Fibroblast of lung (primary cell): ENCODE results near the gene AGT. TPM values are rescaled to one million over a fixed set of nuclear protein-coding genes. Genes with fewer than 3 reads are reported as not detected.

Source experiments
- DNase-seq, 2 donors: peaks; one replicate each; pipeline versions ENCODE4 v3.0.0 to v3.0.0-alpha.2; 2010; ENCODE audit warnings: low read depth in 2 of 2
- H2AFZ ChIP-seq: 2 replicates; pipeline ENCODE4 v1.5.1; 2012; ENCODE audit warnings: low read length, control low read depth, inconsistent platforms
- H3K27ac ChIP-seq: 2 replicates; pipeline ENCODE4 v1.5.1; 2011; ENCODE audit warnings: low read length, control low read depth; ENCODE audit not compliant: insufficient read depth
- H3K27me3 ChIP-seq: 2 replicates; pipeline ENCODE4 v1.5.1; 2011; ENCODE audit warnings: mild to moderate bottlenecking, low read length; ENCODE audit not compliant: control insufficient read depth, insufficient read depth
- H3K36me3 ChIP-seq: 2 replicates; pipeline ENCODE4 v1.5.1; 2011; ENCODE audit warnings: low read length; ENCODE audit not compliant: control insufficient read depth, insufficient read depth
- H3K4me1 ChIP-seq: 2 replicates; pipeline ENCODE4 v1.5.1; 2011; ENCODE audit warnings: low read length; ENCODE audit not compliant: control insufficient read depth, insufficient read depth; ENCODE audit errors: extremely low read depth
- H3K4me2 ChIP-seq: 2 replicates; pipeline ENCODE4 v1.5.1; 2011; ENCODE audit warnings: low read length, control low read depth; ENCODE audit not compliant: insufficient read depth; ENCODE audit errors: extremely low read depth
- H3K4me3 ChIP-seq, 4 experiments: fragments of 200-600 bp in 1 of 4; sonication (generic) in 1 of 4; replicated peaks in 1 of 4; 2 replicates each; pipeline ENCODE4 v1.5.1; 2011 to 2016; ENCODE audit warnings: low read length in 4 of 4, low read depth in 3 of 4, mild to moderate bottlenecking in 3 of 4, control low read depth in 2 of 4, inconsistent platforms in 1 of 4, mixed read lengths in 1 of 4; ENCODE audit not compliant: insufficient read depth in 1 of 4; ENCODE audit errors: control extremely low read depth in 1 of 4
- H3K79me2 ChIP-seq: 2 replicates; pipeline ENCODE4 v1.5.1; 2012; ENCODE audit warnings: mild to moderate bottlenecking, low read length, inconsistent platforms; ENCODE audit not compliant: control insufficient read depth, insufficient read depth
- H3K9ac ChIP-seq: 2 replicates; pipeline ENCODE4 v1.5.1; 2011; ENCODE audit warnings: mild to moderate bottlenecking, low read length, control low read depth; ENCODE audit not compliant: insufficient read depth
- H3K9me3 ChIP-seq: 2 replicates; pipeline ENCODE4 v1.5.1; 2012; ENCODE audit warnings: low read depth, low read length; ENCODE audit not compliant: control insufficient read depth, insufficient read depth
- H4K20me1 ChIP-seq: 2 replicates; pipeline ENCODE4 v1.5.1; 2011; ENCODE audit warnings: low read length; ENCODE audit not compliant: control insufficient read depth, insufficient read depth; ENCODE audit errors: extremely low read depth
- CTCF ChIP-seq, 2 donors: IDR thresholded peaks in 1 of 2; conservative IDR thresholded peaks in 1 of 2; 1 replicate in 1 of 2; 2 replicates in 1 of 2; pipeline ENCODE4 v1.5.1; 2011 to 2012; ENCODE audit warnings: low read length in 2 of 2, control low read depth in 1 of 2, inconsistent platforms in 1 of 2, low read depth in 1 of 2, mild to moderate bottlenecking in 1 of 2
- EZH2 ChIP-seq: IDR thresholded peaks from 2 replicates; pipeline ENCODE4 v1.5.1; 2012; ENCODE audit warnings: low read length, control low read depth, mild to moderate bottlenecking; ENCODE audit errors: missing control alignments
- polyA plus RNA-seq, 2 donors: library from polyadenylated mRNA; depleted of rRNA in 1 of 2; stranded (reverse) in 1 of 2; unstranded in 1 of 2; fragments of >200 nt; gene quantifications; 2 replicates each; pipeline ENCODE4 v1.2.1, GENCODE V29; 2011 to 2012; ENCODE audit warnings: missing spikeins in 1 of 2
- total RNA-seq: library from RNA; depleted of rRNA; stranded (reverse); fragments of >200 nt; gene quantifications from 2 replicates; pipeline ENCODE4 v1.2.1, GENCODE V29; 2014

Gene AGT
- total and polyA plus RNA-seq, 2 donors (not counting 1 experiment from before 2014, with no cell fraction given): 3.7 to 10.6 TPM

GRCh38 chr1:230706887-230707731 lies 6.8 kb downstream of the AGT start:
- Histone ChIP-seq H2AFZ (no peak overlapping the region), H3K4me2 (no peak overlapping the region), H3K4me1 (no peaks in the 10 kb centered on the region), H3K36me3 (no peaks in the 10 kb centered on the region), H3K9ac (no peak overlapping the region), H3K4me3 (no peak overlapping the region), H3K9me3 (no peaks in the 10 kb centered on the region), H3K27ac (no peak overlapping the region), H3K27me3 (no peaks in the 10 kb centered on the region), H3K79me2 (no peaks in the 10 kb centered on the region), H4K20me1 (no peaks in the 10 kb centered on the region)
- TF ChIP-seq CTCF (conservative IDR thresholded peaks at IDR 0.05 in 1 of 2, IDR thresholded peaks at IDR 0.05 in 1 of 2; ENCODE audit: low read depth in 1 of 2, low read length in 2 of 2) (no peak), EZH2 (no peak)
- no peak for DNase-seq

GRCh38 chr1:230706020-230706699 lies 7.8 kb downstream of the AGT start:
- Histone ChIP-seq H3K4me2 (no peak overlapping the region), H3K36me3 (no peaks in the 10 kb centered on the region), H3K4me1 (no peaks in the 10 kb centered on the region), H3K9me3 (no peaks in the 10 kb centered on the region), H4K20me1 (no peaks in the 10 kb centered on the region), H3K9ac (no peak overlapping the region), H3K27ac (no peak overlapping the region), H2AFZ (no peak overlapping the region), H3K79me2 (no peaks in the 10 kb centered on the region), H3K27me3 (no peaks in the 10 kb centered on the region), H3K4me3 (no peak overlapping the region)
- DNase-seq: no peak
- no peak for TF ChIP-seq CTCF (conservative IDR thresholded peaks at IDR 0.05 in 1 of 2, IDR thresholded peaks at IDR 0.05 in 1 of 2; ENCODE audit: low read depth in 1 of 2, low read length in 2 of 2)
- TF ChIP-seq EZH2: no peak

GRCh38 chr1:230705289-230706019 lies 8.5 kb downstream of the AGT start:
- Histone ChIP-seq H3K27ac (no peak overlapping the region), H3K4me3 (no peak overlapping the region), H3K4me1 (no peaks in the 10 kb centered on the region), H3K9me3 (no peaks in the 10 kb centered on the region), H2AFZ (no peak overlapping the region), H4K20me1 (no peaks in the 10 kb centered on the region), H3K27me3 (no peaks in the 10 kb centered on the region), H3K4me2 (no peak overlapping the region), H3K36me3 (no peaks in the 10 kb centered on the region), H3K9ac (no peak overlapping the region), H3K79me2 (no peaks in the 10 kb centered on the region)
- no peak for DNase-seq
- TF ChIP-seq CTCF (conservative IDR thresholded peaks at IDR 0.05 in 1 of 2, IDR thresholded peaks at IDR 0.05 in 1 of 2; ENCODE audit: low read depth in 1 of 2, low read length in 2 of 2): no peak
- no peak for TF ChIP-seq EZH2
